Measurements from ENCODE around the gene UBE2D2. TPM values are rescaled to one million over a fixed set of nuclear protein-coding genes. Genes with fewer than 3 reads are reported as not detected.

UBE2D2 gene
- total and polyA plus RNA-seq, 2 of the 13 experiments (the other 11 are each of a cell fraction or from before 2014, with no cell fraction given) = 79.1 to 109 TPM

- TF ChIP-seq ZNF766 (CRISPR knock-in tag; IDR thresholded peaks at IDR 0.05; ENCODE audit: borderline replicate concordance) (no peak), ZBTB44 (CRISPR knock-in tag; IDR thresholded peaks at IDR 0.05) (no peak), TBX2 (CRISPR knock-in tag; IDR thresholded peaks at IDR 0.05; ENCODE audit: borderline replicate concordance) (no peak; the same call in 1 of the 2 replicates), RBFOX2 (IDR thresholded peaks at IDR 0.05; ENCODE audit: low read depth, low read length) (peak; percentile 51; the same call in 1 of the 2 replicates), MEF2D (CRISPR knock-in tag; IDR thresholded peaks at IDR 0.05) (0 out of 2 replicates have a peak, but pooled peaks have one; percentile 10), BATF2 (CRISPR knock-in tag; IDR thresholded peaks at IDR 0.05) (no peak), MTF2 (CRISPR knock-in tag; IDR thresholded peaks at IDR 0.05; ENCODE audit: borderline replicate concordance) (no peak), GATAD1 (CRISPR knock-in tag; IDR thresholded peaks at IDR 0.05) (no peak), SP2 (CRISPR knock-in tag; IDR thresholded peaks at IDR 0.05) (no peak), ZBTB2 (CRISPR knock-in tag; IDR thresholded peaks at IDR 0.05; ENCODE audit: low read depth) (no peak), RBM22 (optimal IDR thresholded peaks at IDR 0.05; ENCODE audit: low read length) (no peak), ZNF768 (CRISPR knock-in tag; IDR thresholded peaks at IDR 0.05) (peak; percentile 69), ZBTB21 (CRISPR knock-in tag; IDR thresholded peaks at IDR 0.05) (no peak), MIER2 (CRISPR knock-in tag; IDR thresholded peaks at IDR 0.05) (no peak), ZNF414 (CRISPR knock-in tag; IDR thresholded peaks at IDR 0.05) (no peak; the same call in 1 of the 2 replicates), POGK (CRISPR knock-in tag; conservative IDR thresholded peaks at IDR 0.05) (no peak), ZNF746 (CRISPR knock-in tag; IDR thresholded peaks at IDR 0.05) (peak; percentile 88), MTA3 (CRISPR knock-in tag; IDR thresholded peaks at IDR 0.05) (no peak), PLSCR1 (CRISPR knock-in tag; IDR thresholded peaks at IDR 0.05; ENCODE audit: borderline replicate concordance) (no peak), MIER3 (CRISPR knock-in tag; IDR thresholded peaks at IDR 0.05; ENCODE audit: borderline replicate concordance) (no peak), MYPOP (CRISPR knock-in tag; IDR thresholded peaks at IDR 0.05) (no peak; the same call in 1 of the 2 replicates), ZNF33A (CRISPR knock-in tag; IDR thresholded peaks at IDR 0.05; ENCODE audit: borderline replicate concordance) (no peak)
Measured at GRCh38 chr5:139650031-139650688, 89.0 kb downstream of the UBE2D2 start (continued).
